GM12878 (cell line): ENCODE data around the gene TMEM217. TPM values are rescaled to one million over a fixed set of nuclear protein-coding genes. Genes with fewer than 3 reads are reported as not detected.

Experiments used
- ATAC-seq: fragments of 200-7000 bp; cut with Tn5 transposase; 3 replicates; pipeline ENCODE4 v1.9.1; 2020; ENCODE audit warnings: mild to moderate bottlenecking, moderate library complexity
- BruUV-seq: library from RNA; stranded (reverse); fragments of 400-500 nt; replicated peaks from 2 replicates; lab custom pipeline; 2021; lab: Mats Ljungman, UMichigan
- CTCF ChIA-PET: fragments of 300-600 bp; sonication (Branson Sonifier 250); formaldehyde crosslinking; extraction: SDS; loops from one replicate; lab custom pipeline; 2021; ENCODE audit warnings: inconsistent platforms; lab: Yijun Ruan, JAX
- POLR2A ChIA-PET: fragments of 350-600 bp; formaldehyde crosslinking; extraction: SDS; loops from one replicate; lab custom pipeline; 2021; ENCODE audit warnings: inconsistent platforms; lab: Charles Lee
- RAD21 ChIA-PET: fragments of 300-600 bp; sonication (Branson Sonifier 250); formaldehyde crosslinking; loops from one replicate; lab custom pipeline; 2023; ENCODE audit warnings: antibody characterized with exemption; ENCODE audit not compliant: unreplicated experiment; lab: Charles Lee
- SMC1A ChIA-PET: fragments of 300-600 bp; sonication (Branson Sonifier 250); formaldehyde crosslinking; loops from one replicate; lab custom pipeline; 2023; ENCODE audit not compliant: unreplicated experiment, uncharacterized antibody; lab: Charles Lee
- DNase-seq: peaks from one replicate; pipeline ENCODE4 v3.0.0-alpha.2; 2011; ENCODE audit warnings: low read depth, low spot score
- FAIRE-seq: peaks from 3 replicates; lab custom pipeline; 2011; peaks lifted over from hg19 to GRCh38; lab: Jason Lieb, UNC
- H2AFZ ChIP-seq: 2 replicates; pipeline ENCODE4 v1.6.0; 2011; ENCODE audit warnings: low read depth, low read length, control low read depth; ENCODE audit not compliant: control insufficient read depth
- H3K27ac ChIP-seq: 2 replicates; pipeline ENCODE4 v1.5.1; 2011; ENCODE audit warnings: control low read depth; ENCODE audit not compliant: control insufficient read depth, insufficient read depth
- H3K27me3 ChIP-seq, 2 experiments: replicated peaks in 1 of 2; 2 replicates each; pipeline versions ENCODE4 v1.6.0 to v1.6.1; 2011; ENCODE audit warnings: low read length in 1 of 2; ENCODE audit not compliant: control insufficient read depth in 2 of 2, insufficient read depth in 2 of 2
- H3K36me3 ChIP-seq, 2 experiments: 2 replicates each; pipeline ENCODE4 v1.5.1; 2011; ENCODE audit warnings: low read length in 1 of 2; ENCODE audit not compliant: control insufficient read depth in 2 of 2, insufficient read depth in 2 of 2
- H3K4me1 ChIP-seq: 2 replicates; pipeline ENCODE4 v1.6.1; 2011; ENCODE audit warnings: mild to moderate bottlenecking, low read length, moderate library complexity, mixed read lengths; ENCODE audit not compliant: control insufficient read depth, insufficient read depth
- H3K4me2 ChIP-seq: 2 replicates; pipeline ENCODE4 v1.6.0; 2011; ENCODE audit warnings: control low read depth; ENCODE audit not compliant: control insufficient read depth, insufficient read depth
- H3K4me3 ChIP-seq: fragments of 200-600 bp; sonication (generic); 2 replicates; pipeline ENCODE4 v1.5.1; 2016
- H3K79me2 ChIP-seq: 2 replicates; pipeline ENCODE4 v1.6.0; 2011; ENCODE audit warnings: low read length; ENCODE audit not compliant: control insufficient read depth, insufficient read depth
- H3K9ac ChIP-seq: 2 replicates; pipeline ENCODE4 v1.8.0; 2011; ENCODE audit warnings: low read length, control low read depth, mixed read lengths; ENCODE audit not compliant: control insufficient read depth, insufficient read depth
- H3K9me3 ChIP-seq: replicated peaks from 3 replicates; pipeline ENCODE4 v1.5.1; 2011; ENCODE audit warnings: mild to moderate bottlenecking, low read length; ENCODE audit not compliant: control insufficient read depth, insufficient read depth
- H4K20me1 ChIP-seq: 2 replicates; pipeline ENCODE4 v1.6.0; 2011; ENCODE audit not compliant: control insufficient read depth, insufficient read depth
- HSF1 ChIP-seq: fragments of 150-350 bp; IDR thresholded peaks from 2 replicates; pipeline ENCODE4 v1.6.1; 2014; ENCODE audit warnings: mild to moderate bottlenecking, low read depth, low read length
- NFYA ChIP-seq: IDR thresholded peaks from 2 replicates; pipeline ENCODE4 v1.6.1; 2011; ENCODE audit warnings: low read depth, mild to moderate bottlenecking, low read length, improper control_type of control experiment, borderline replicate concordance
- WRNIP1 ChIP-seq: IDR thresholded peaks from 2 replicates; pipeline ENCODE4 v1.6.1; 2011; ENCODE audit warnings: low read depth, low read length, improper control_type of control experiment, borderline replicate concordance
- WGBS: methylation state at CpG from one replicate; pipeline ENCODE4 v1.1.6; 2016; ENCODE audit warnings: low lambda C conversion rate; ENCODE audit not compliant: insufficient replicate concordance, insufficient coverage; ENCODE audit errors: missing lambda C conversion rate; 5-methylcytosine and 5-hydroxymethylcytosine counted together
- in situ Hi-C: fragments of 300-500 bp; cut with MboI; formaldehyde crosslinking; loops from 9 replicates; pipeline ENCODE4 v1.14.3; 2018; ENCODE audit warnings: mixed read lengths
- intact Hi-C: fragments of 100-400 bp; cut with micrococcal nuclease; formaldehyde crosslinking; loops from one replicate; pipeline ENCODE4 v1.14.2; 2022; ENCODE audit not compliant: unreplicated experiment
- polyA plus RNA-seq, 11 experiments: library from polyadenylated mRNA; depleted of rRNA in 4 of 11; unstranded in 6 of 11; stranded (reverse) in 5 of 11; fragments of >200 nt; fragmentation: Nextera tagmentation in 4 of 11; fragmentation: Illumina TruSeq in 1 of 11; extraction: Ambion mirVana in 4 of 11; extraction: Trizol in 1 of 11; gene quantifications; 1 replicate in 1 of 11; 2 replicates in 10 of 11; pipeline versions ENCODE4 v1.2.1 to v1.2.3, GENCODE V29; 2011 to 2016; ENCODE audit warnings: inconsistent platforms in 2 of 11, missing spikeins in 2 of 11, low read depth in 1 of 11
- small RNA-seq: library from RNA; depleted of rRNA; stranded (forward); fragments of <200 nt; gene quantifications from one replicate; pipeline ENCODE3, GENCODE V24; 2014
- total RNA-seq, 4 experiments: library from RNA; depleted of rRNA in 3 of 4; stranded (reverse); fragments of >200 nt in 3 of 4; fragmentation: Illumina TruSeq in 1 of 4; extraction: Trizol in 1 of 4; gene quantifications; 2 replicates each; pipeline versions ENCODE4 v1.2.1 to v1.2.3, GENCODE V29; 2013 to 2021

TMEM217 gene
- total and polyA plus RNA-seq, 10 of the 15 experiments (the other 5 are each of a cell fraction or from before 2014, with no cell fraction given) = 1.3 to 4.5 (median 2.3) TPM

GRCh38 chr6:37162740-37163139, 95.2 kb downstream of the TMEM217 start:
- FAIRE-seq (no peak), ATAC-seq (no peak), DNase-seq (no peak)
- H3K27ac ChIP-seq = no peak overlapping the region
- TF ChIP-seq HSF1 (no peak), NFYA (no peak), WRNIP1 (no peak)
- ChIA-PET SMC1A (interaction anchor here (1.8 to 2.8 kb wide), 2 partner anchors 20 to 144 kb away, joined by 5 to 21 read pairs; no protein-coding TSS in a partner anchor), RAD21 (interaction anchor here (1.5 kb wide), 1 partner anchor 10 kb away, joined by 4 read pairs; no protein-coding TSS in a partner anchor), POLR2A (interaction anchor here (0.5 to 2.4 kb wide), 3 partner anchors 8 to 1541 kb away, joined by 3 to 19 read pairs (median 4); partner anchors contain the start of gene PIM1), CTCF (interaction anchor here (1.4 to 2.5 kb wide), 2 partner anchors 12 to 112 kb away, joined by 3 to 14 read pairs; no protein-coding TSS in a partner anchor)
- no peaks in the 10 kb centered on the region for H3K9me3 ChIP-seq
- WGBS = 94% methylated on average over 4 of the region's 4 CpGs
- H3K4me3 ChIP-seq = no peak overlapping the region
- no TSS peak for BruUV-seq
- no peak overlapping the region for H2AFZ ChIP-seq
- no peaks in the 10 kb centered on the region for H3K36me3 ChIP-seq
- intact Hi-C loops = no loop called here
- no peaks in the 10 kb centered on the region for H3K27me3 ChIP-seq
- no peak overlapping the region for H3K4me2 ChIP-seq
- H3K79me2 ChIP-seq = no peaks in the 10 kb centered on the region
- peaks cover 15% of the 10 kb centered on the region for H3K4me1 ChIP-seq
- no peak overlapping the region for H3K9ac ChIP-seq
- no peaks in the 10 kb centered on the region for H4K20me1 ChIP-seq
- in situ Hi-C loops = no loop called here

Small RNA genes lying within 50 kb of the gene (small RNA-seq; reads per million reads assigned to genes)
- not detected for gene AL096712.1

Other genes starting within 250 kb of the TMEM217 start
- 10.6 and 12.5 TPM in 2 replicates for gene PIM1, start 88.0 kb downstream of the TMEM217 start, total RNA-seq (2014; rRNA removed)
- 9.9 and 10.5 TPM in 2 replicates for gene PIM1, start 88.0 kb downstream of the TMEM217 start, total RNA-seq (2014; rRNA removed; fragmentation: Illumina TruSeq; extraction: Trizol)
- 20.6 and 22.0 TPM in 2 replicates for gene PIM1, start 88.0 kb downstream of the TMEM217 start, total RNA-seq (2021)
- gene PIM1, start 88.0 kb downstream of the TMEM217 start, polyA plus RNA-seq (2011; rRNA removed) = 6.4 and 10.4 TPM in 2 replicates
- 29.0 and 33.9 TPM in 2 replicates for gene PIM1, start 88.0 kb downstream of the TMEM217 start, polyA plus RNA-seq (2014; fragmentation: Illumina TruSeq; extraction: Trizol)
- gene PIM1, start 88.0 kb downstream of the TMEM217 start, polyA plus RNA-seq (2014; fragmentation: Nextera tagmentation; extraction: Ambion mirVana) = 1 to 10 TPM in 1 of 2 experiments, under 1 TPM in 1; 0.66 to 3.0 TPM
- gene PIM1, start 88.0 kb downstream of the TMEM217 start, polyA plus RNA-seq (2014; rRNA removed) = 11.1 and 11.6 TPM in 2 replicates
- gene PIM1, start 88.0 kb downstream of the TMEM217 start, polyA plus RNA-seq (2016; fragmentation: Nextera tagmentation; extraction: Ambion mirVana) = 1 to 10 TPM; 7.0 to 8.1 TPM
- 11.9 and 13.0 TPM in 2 replicates for gene TBC1D22B, start 372 bp downstream of the TMEM217 start, total RNA-seq (2014; rRNA removed)
- gene TBC1D22B, start 372 bp downstream of the TMEM217 start, total RNA-seq (2014; rRNA removed; fragmentation: Illumina TruSeq; extraction: Trizol) = 9.5 and 9.9 TPM in 2 replicates
- 14.9 and 15.2 TPM in 2 replicates for gene TBC1D22B, start 372 bp downstream of the TMEM217 start, total RNA-seq (2021)
- gene TBC1D22B, start 372 bp downstream of the TMEM217 start, polyA plus RNA-seq (2011; rRNA removed) = 7.0 and 7.5 TPM in 2 replicates
- gene TBC1D22B, start 372 bp downstream of the TMEM217 start, polyA plus RNA-seq (2014; fragmentation: Illumina TruSeq; extraction: Trizol) = 18.2 and 18.7 TPM in 2 replicates
- gene TBC1D22B, start 372 bp downstream of the TMEM217 start, polyA plus RNA-seq (2014; fragmentation: Nextera tagmentation; extraction: Ambion mirVana) = 1 to 10 TPM; 3.4 to 3.7 TPM
- gene TBC1D22B, start 372 bp downstream of the TMEM217 start, polyA plus RNA-seq (2014; rRNA removed) = 14.2 and 15.8 TPM in 2 replicates
- 10 to 100 TPM; 15.4 to 17.7 TPM for gene TBC1D22B, start 372 bp downstream of the TMEM217 start, polyA plus RNA-seq (2016; fragmentation: Nextera tagmentation; extraction: Ambion mirVana)
- 19.3 and 21.6 TPM in 2 replicates for gene RNF8, start 95.8 kb upstream of the TMEM217 start, total RNA-seq (2014; rRNA removed)
- gene RNF8, start 95.8 kb upstream of the TMEM217 start, total RNA-seq (2014; rRNA removed; fragmentation: Illumina TruSeq; extraction: Trizol) = 25.1 and 30.0 TPM in 2 replicates
- 19.2 and 20.7 TPM in 2 replicates for gene RNF8, start 95.8 kb upstream of the TMEM217 start, total RNA-seq (2021)
- 27.1 and 30.4 TPM in 2 replicates for gene RNF8, start 95.8 kb upstream of the TMEM217 start, polyA plus RNA-seq (2011; rRNA removed)
- gene RNF8, start 95.8 kb upstream of the TMEM217 start, polyA plus RNA-seq (2014; fragmentation: Illumina TruSeq; extraction: Trizol) = 25.2 and 35.6 TPM in 2 replicates
- 10 to 100 TPM in 1 of 2 experiments, 1 to 10 TPM in 1; 7.8 to 12.3 TPM for gene RNF8, start 95.8 kb upstream of the TMEM217 start, polyA plus RNA-seq (2014; fragmentation: Nextera tagmentation; extraction: Ambion mirVana)
- gene RNF8, start 95.8 kb upstream of the TMEM217 start, polyA plus RNA-seq (2014; rRNA removed) = 21.8 and 23.1 TPM in 2 replicates
- 10 to 100 TPM; 23.4 to 30.2 TPM for gene RNF8, start 95.8 kb upstream of the TMEM217 start, polyA plus RNA-seq (2016; fragmentation: Nextera tagmentation; extraction: Ambion mirVana)
- 46.2 and 53.1 TPM in 2 replicates for gene CMTR1, start 175.1 kb upstream of the TMEM217 start, total RNA-seq (2014; rRNA removed)
- 46.2 and 51.7 TPM in 2 replicates for gene CMTR1, start 175.1 kb upstream of the TMEM217 start, total RNA-seq (2014; rRNA removed; fragmentation: Illumina TruSeq; extraction: Trizol)
- gene CMTR1, start 175.1 kb upstream of the TMEM217 start, total RNA-seq (2021) = 55.9 and 56.6 TPM in 2 replicates
- 67.0 and 67.8 TPM in 2 replicates for gene CMTR1, start 175.1 kb upstream of the TMEM217 start, polyA plus RNA-seq (2011; rRNA removed)
- 57.5 and 59.1 TPM in 2 replicates for gene CMTR1, start 175.1 kb upstream of the TMEM217 start, polyA plus RNA-seq (2014; fragmentation: Illumina TruSeq; extraction: Trizol)
- 1 to 10 TPM; 2.7 to 3.5 TPM for gene CMTR1, start 175.1 kb upstream of the TMEM217 start, polyA plus RNA-seq (2014; fragmentation: Nextera tagmentation; extraction: Ambion mirVana)
- 43.3 and 52.8 TPM in 2 replicates for gene CMTR1, start 175.1 kb upstream of the TMEM217 start, polyA plus RNA-seq (2014; rRNA removed)
- gene CMTR1, start 175.1 kb upstream of the TMEM217 start, polyA plus RNA-seq (2016; fragmentation: Nextera tagmentation; extraction: Ambion mirVana) = 10 to 100 TPM; 31.9 to 34.2 TPM
- gene CCDC167, start 241.7 kb upstream of the TMEM217 start, total RNA-seq (2014; rRNA removed) = 92.6 and 102 TPM in 2 replicates
- 103 and 110 TPM in 2 replicates for gene CCDC167, start 241.7 kb upstream of the TMEM217 start, total RNA-seq (2014; rRNA removed; fragmentation: Illumina TruSeq; extraction: Trizol)
- 70.8 and 74.9 TPM in 2 replicates for gene CCDC167, start 241.7 kb upstream of the TMEM217 start, total RNA-seq (2021)
- gene CCDC167, start 241.7 kb upstream of the TMEM217 start, polyA plus RNA-seq (2011; rRNA removed) = 84.1 and 109 TPM in 2 replicates
- gene CCDC167, start 241.7 kb upstream of the TMEM217 start, polyA plus RNA-seq (2014; fragmentation: Illumina TruSeq; extraction: Trizol) = 133 and 200 TPM in 2 replicates
- 100 to 1,000 TPM; 323 to 380 TPM for gene CCDC167, start 241.7 kb upstream of the TMEM217 start, polyA plus RNA-seq (2014; fragmentation: Nextera tagmentation; extraction: Ambion mirVana)
- 99.5 and 99.6 TPM in 2 replicates for gene CCDC167, start 241.7 kb upstream of the TMEM217 start, polyA plus RNA-seq (2014; rRNA removed)
- gene CCDC167, start 241.7 kb upstream of the TMEM217 start, polyA plus RNA-seq (2016; fragmentation: Nextera tagmentation; extraction: Ambion mirVana) = 100 to 1,000 TPM; 165 to 180 TPM